ENCODE data around the gene TP53INP2.
"Not testable (repeated sequence)": the region's sequence is repeated elsewhere in the genome, so short reads cannot be mapped to it uniquely, and the experiment has no call there.

Gene TP53INP2

DNA sequence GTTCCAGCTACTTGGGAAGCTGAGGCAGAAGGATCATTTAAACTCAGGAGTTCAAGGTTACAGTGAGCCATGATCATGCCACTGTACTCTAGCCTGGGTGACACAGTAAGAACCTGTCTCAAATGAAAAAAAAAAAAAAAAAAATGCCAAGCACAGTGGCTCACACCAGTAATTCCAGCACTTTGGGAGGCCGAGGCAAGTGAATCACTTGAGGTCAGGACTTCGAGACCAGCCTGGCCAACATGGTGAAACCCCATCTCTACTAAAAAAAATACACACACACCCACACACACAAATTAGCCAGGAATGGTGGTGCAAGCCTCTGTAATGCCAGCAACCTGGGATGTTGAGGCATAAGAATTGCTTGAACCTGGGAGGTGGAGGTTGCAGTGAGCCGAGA, 18.4 kb downstream of the TP53INP2 start:
- DNase-seq (ENCODE audit: low read depth) = not testable (repeated sequence)

DNA sequence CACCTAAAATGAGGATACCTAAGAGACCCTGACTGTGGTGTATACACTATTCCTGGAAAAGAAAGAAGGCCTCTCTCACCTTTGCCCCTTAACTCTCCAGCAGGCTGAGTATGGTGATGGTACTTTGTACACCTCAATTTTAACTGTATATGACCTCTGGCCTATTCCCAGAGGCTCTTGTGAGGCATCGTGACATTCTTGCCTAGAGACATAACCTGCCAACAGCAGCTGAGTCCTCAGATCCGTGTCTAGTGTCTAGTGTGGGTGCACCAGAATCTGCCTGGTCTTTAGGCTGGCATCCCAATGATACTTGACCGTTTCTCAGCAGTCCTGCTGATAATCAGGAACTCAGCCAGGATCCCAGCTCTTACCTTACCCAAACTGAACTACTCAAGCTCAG, 20.0 kb downstream of the TP53INP2 start:
- no peak for DNase-seq (ENCODE audit: low read depth)

DNA sequence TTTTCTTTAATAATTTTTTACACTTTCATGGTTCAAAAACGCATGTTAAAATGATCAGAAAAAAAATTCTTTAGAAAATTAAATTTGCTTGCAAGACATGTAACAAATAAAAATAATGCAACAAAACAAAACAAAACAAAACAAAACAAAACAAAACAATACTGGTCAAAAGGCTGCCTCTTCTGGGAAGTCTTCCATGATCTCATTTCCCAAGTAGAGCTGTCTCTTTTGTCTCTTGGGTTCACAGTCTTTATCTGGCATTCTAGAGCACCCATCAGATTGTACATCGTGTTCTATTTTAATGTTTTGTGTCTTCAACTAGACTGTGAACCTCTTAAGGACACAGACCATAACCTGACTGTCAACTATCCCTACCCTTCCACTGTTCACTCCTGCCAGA, 25.3 kb downstream of the TP53INP2 start:
- no peak for DNase-seq (ENCODE audit: low read depth)

DNA sequence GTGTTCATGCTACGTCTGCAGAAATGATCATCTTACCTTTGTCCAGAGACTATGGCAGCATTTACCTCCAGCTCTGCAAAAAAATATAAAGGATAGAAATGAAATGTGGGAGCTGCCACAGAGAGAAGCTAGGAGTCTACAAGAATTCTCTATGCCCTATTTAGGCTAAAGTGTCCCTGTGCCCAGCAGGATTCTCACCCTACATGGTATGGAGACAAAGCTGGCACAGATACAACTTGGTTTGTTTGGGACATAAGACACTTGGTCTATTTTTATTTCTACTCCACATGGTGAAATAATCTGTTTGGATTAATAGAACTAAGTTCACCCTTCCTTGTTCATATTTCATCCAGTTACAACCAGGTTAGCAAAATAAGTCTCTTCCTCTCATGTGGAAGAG, 28.4 kb downstream of the TP53INP2 start:
- DNase-seq (ENCODE audit: low read depth) = no peak

DNA sequence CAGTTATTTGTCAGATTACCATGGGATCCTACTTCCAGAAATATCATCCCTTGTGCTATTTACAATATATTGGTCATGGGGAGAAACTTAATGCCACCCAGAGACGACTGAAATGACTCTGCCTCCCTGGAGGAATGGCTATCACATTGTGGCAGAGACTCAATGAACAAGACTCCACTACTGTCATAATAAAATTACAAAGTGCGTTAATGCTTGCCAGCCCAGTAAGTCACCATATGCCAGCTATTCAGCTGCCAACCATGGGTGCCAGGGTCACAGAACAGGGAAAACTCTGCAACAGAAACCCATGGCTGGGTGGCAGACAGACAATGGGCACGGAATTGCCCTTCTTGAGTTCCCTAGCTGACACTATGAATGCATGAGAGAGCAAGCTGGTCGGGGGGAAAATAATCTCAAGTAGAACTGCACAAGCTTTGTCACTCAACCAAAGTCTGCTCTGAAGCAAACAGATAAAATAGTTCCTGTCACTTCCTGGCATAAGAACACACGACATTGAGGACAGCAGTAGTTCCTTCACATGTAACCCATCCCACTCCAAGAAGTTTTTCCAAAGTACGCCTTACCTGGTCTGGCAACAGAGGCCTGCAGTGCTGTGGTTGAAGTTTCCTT, 32.1 kb downstream of the TP53INP2 start:
- DNase-seq (ENCODE audit: low read depth) = no peak

DNA sequence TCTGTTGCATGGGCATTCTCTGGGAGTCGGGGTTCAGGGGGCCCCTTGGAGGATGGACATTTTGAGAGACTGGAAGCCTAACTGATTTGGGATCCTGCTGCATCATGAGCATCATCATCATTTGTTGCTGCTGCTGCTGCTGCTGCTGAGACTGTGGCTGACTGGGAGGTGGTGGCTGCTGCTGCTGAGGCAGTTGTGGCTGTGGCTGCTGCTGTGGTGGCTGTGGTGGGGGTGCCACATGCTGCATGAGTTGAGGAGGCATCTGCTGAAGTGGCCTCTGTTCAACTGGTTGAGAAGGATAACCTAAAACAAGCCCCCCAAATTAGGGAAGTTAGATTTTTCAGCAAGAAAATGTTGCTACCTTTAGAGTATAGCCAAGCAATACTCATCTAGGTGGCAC, 38.9 kb downstream of the TP53INP2 start:
- DNase-seq (ENCODE audit: low read depth) = no peak

DNA sequence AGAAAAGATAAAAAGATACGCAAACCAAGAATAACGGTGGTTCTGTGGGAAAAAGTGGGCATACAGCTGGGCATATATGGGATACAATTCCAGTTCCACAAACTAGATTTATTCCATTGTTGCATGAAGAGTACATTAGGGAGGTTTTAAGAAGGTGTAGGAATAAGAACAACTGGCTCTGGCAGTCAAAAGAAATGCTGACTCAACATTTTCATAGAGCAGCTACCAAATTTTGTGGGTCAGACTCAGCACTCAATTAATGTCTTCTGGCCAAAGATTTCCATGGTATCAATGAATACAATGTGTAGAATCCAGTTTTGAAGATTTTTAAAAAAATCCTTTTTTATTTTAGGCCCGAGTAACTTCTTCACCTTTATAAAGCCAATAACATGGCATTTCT, 40.2 kb downstream of the TP53INP2 start:
- DNase-seq (ENCODE audit: low read depth) = no peak

DNA sequence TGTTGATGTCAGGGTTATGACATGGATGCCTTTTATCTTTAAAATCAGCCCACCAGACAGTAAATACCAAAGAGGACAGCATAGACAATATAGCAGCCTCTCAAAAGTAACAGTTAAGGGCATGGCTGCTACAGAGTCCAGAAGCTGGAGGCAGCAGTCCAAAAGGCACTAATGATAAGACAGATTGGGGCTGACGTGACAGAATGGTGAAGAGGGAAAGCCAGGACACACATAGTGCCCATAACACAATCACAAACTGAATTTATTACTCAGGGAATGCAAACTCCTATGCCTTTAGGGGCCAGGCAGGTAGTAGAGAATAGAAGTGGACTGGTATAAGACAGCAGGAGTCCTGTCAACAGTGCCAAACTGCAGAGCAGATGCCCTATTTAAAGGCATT, 40.7 kb downstream of the TP53INP2 start:
- no peak for DNase-seq (ENCODE audit: low read depth)

DNA sequence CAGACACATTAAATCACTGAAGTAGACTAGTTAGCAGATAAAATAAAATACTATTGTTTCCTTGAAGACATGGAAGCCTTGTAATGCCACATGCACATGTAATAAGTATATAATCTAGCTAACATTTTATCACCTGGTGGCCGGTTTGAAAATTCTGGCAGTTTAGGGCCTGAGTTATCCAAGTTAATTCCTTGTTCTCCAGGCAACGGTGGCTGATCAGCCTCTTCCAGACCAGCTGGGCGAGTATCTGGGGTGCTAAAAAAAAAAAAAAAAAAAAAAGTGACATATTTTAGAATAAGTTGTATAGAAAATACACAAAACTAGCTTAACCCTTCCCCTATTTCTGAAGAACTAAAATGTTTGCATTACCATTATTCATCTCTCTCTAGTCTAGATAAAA, 42.5 kb downstream of the TP53INP2 start:
- DNase-seq (ENCODE audit: low read depth) = no peak

DNA sequence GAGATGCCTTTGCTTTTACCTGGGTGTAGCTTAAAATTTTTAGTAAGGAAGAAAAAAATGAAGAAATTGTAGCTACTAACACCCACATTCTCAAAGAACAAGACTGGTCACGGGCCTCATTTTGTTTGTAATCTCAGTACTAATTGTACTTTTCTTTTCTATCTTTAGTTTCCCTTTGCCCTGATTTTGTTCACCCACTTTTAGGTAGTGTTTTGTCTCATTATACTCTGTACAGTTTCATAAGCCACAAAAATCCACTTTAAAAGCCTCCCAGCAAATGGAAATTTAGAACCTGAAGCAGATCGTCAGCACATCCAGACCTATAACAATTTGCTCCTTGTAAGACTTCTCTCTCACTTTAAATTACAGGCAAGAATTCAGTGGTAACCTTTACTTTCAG, 43.3 kb downstream of the TP53INP2 start:
- DNase-seq (ENCODE audit: low read depth) = no peak

DNA sequence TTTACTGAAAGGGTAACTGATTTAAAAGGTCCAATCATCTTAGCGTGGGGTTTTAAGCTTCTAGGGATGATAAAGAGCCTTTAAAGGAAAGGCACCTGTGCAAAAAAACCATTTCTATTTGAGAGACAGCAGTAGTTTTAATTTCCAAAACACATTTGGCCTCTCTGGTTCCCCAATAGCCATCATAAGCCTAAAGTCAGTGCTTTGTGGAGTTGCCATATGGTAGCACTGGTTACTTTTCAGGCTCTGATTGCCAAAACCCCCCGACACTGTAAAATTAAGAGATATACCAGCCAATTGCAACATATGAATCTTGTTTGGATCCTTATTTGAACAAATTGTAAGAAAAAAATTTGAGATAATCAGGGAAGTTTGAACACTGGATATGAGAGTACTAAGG, 44.6 kb downstream of the TP53INP2 start:
- no peak for DNase-seq (ENCODE audit: low read depth)

DNA sequence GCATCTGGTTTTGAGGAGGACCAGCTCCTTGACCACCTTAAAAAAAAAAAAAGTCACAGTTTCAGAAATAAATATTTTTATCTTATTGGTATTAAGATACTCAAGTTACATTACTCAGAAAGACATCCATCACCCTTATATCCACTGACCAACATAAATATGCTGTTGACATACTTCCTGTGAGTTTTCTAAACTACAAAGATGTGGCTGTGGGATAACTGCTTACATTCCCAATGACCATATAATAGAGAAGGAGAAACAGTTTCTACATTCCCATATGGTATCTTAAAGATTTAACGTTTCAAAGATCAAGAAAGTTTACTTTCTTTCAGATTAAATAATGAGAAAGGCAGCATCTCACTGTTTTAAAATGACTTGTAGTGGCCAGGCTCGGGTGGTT, 46.3 kb downstream of the TP53INP2 start:
- DNase-seq (ENCODE audit: low read depth) = no peak

DNA sequence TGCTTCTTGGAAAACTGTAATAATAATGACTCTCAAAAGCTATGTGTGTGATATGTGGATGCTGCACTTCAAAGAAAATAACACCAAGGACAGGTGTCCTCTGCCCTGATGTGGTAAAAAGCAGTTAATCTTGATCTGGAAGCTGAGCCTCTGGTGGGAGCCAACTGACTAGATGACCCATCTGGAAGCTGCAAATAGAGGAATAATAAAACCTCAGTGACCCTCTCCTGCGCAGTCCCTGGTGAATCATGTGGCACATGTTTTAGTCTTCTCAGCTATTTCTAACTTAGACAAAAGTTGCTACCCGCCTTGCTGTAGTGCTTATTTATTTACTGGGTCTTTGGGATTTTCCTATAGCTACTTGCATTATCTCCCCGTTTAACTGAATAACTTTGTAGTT, 47.3 kb downstream of the TP53INP2 start:
- DNase-seq (ENCODE audit: low read depth) = no peak

DNA sequence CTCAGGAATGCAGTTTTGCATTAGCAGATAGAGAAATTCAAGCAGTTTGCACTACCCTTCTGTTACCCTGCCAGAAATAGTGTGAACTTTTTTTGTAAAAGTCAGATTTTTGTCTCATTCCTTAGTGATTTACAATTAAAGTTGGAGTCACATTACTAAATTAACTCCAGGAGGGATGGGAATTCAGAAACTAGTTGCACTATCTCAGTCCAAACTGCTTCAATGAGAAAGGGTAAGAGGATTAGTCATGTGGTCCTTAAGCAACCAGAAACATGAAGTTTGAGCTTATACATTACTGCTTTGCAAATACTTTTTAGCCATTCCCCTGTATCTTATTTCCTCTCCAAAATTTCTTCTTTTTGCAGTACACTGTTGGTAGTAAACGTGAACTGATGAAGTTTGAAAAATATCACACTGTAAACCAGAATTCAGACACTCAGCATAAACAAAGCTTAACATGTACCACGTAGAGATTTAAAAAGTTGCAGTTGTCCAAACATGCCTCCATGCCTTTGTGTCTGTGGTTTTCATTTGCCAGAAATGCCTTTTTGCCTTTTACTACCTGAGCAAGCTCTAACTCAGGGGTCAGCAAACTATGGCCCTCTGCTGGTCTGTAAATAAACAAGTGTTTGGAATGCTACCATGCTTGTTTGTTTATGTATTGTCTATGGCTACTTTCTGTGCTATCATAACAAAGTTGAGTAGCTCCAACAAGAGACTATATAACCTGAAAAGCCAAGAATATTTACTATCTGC, 49.7 kb downstream of the TP53INP2 start:
- DNase-seq (ENCODE audit: low read depth) = no peak

DNA sequence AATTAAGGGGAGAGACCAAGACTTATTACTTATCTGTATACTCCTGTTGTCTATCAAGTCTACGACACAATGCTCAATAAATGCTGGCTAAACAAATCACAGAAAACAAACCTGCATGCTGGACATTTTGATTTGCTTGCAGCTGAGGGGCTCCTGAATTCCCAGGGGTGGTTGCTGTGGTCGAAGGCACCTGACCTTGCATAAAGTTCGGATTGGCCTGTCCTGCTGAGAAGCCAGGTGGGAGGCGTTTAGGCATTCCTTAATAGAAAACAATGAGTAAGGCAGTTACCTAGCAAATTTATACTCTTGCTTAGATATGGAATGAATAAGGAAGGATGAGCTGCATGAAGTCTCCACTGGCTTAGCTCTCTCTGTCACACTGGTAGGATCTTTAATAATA, 50.5 kb downstream of the TP53INP2 start:
- no peak for DNase-seq (ENCODE audit: low read depth)

DNA sequence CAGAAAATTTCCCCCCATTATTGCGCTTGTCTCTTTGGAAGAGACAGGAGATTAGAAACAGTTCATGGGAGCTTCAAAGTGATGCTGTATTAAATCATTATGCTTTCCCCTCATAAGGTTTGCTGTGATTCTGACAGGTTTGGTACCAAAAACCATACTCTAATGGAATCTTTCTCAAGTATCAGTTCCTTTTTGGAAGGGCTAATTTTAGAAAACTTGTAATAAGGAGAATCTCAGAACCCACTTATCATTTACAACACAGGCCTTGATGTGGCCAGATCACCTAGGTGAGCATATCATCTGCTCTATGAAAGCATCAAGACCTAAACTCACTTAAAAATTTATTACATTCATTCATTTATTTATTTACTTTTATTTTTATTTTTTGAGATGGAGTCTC, 51.2 kb downstream of the TP53INP2 start:
- DNase-seq (ENCODE audit: low read depth) = no peak

DNA sequence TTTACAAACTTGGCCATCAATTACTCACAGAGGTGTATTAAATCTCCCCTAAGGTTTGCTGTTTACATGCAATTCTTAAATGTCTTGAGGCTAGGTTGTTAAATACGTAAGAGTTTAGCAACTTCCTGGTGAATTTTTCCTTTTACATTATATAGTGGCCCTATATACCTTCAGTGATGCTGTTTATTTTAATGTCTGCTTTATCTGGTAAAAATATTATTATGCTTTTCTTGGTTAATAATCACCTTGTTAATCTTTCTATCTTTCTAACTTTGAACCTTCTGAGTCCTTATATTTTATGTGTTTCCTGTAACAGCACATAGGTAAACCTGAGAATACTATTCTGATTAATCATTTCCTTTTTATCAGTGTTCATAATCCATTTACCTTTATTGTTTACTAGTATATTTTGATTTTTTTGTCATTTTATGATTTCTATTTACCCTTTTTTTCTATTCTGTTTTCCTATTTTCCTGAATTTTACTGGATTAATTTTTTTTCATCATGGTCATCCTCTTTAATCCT, 57.9 kb downstream of the TP53INP2 start:
- no peak for DNase-seq (ENCODE audit: low read depth)
